AG10803 (cell line): Measurements from ENCODE around the gene ITGB3BP.
A peak's percentile ranks its signal among the peaks of the same experiment; 100 is the strongest.

Source experiments
- DNase-seq: peaks from one replicate; pipeline ENCODE4 v3.0.0; 2010; ENCODE audit warnings: low read depth
- H3K4me3 ChIP-seq: 2 replicates; pipeline ENCODE4 v1.5.1; 2011; ENCODE audit warnings: mild to moderate bottlenecking, low read length, control low read depth
- TF ChIP-seq, protein P1 (sequence below): conservative IDR thresholded peaks from 2 replicates; pipeline ENCODE4 v1.5.1; 2011; ENCODE audit warnings: mild to moderate bottlenecking, low read length, control low read depth, inconsistent platforms

The ITGB3BP gene

DNA sequence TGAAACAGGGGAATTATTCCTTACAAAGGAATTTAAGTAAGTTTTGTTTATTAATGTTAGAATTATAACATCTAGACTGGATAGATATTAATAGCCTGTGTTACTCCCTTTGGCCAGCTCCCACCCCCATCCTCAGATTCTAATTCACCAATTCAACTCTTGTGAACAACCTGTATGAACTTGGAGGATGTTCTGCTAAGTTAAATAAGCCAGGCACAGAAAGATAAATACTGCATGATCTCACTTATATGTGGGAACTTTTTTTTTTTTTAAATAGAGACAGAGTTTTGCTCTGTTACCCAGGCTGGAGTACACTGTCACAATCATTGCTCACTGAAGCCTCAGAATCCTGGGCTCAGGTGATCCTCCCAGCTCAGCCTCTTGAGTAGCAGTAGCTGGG is 32.5 kb upstream of the ITGB3BP start:
- TF ChIP-seq, protein P1, sequence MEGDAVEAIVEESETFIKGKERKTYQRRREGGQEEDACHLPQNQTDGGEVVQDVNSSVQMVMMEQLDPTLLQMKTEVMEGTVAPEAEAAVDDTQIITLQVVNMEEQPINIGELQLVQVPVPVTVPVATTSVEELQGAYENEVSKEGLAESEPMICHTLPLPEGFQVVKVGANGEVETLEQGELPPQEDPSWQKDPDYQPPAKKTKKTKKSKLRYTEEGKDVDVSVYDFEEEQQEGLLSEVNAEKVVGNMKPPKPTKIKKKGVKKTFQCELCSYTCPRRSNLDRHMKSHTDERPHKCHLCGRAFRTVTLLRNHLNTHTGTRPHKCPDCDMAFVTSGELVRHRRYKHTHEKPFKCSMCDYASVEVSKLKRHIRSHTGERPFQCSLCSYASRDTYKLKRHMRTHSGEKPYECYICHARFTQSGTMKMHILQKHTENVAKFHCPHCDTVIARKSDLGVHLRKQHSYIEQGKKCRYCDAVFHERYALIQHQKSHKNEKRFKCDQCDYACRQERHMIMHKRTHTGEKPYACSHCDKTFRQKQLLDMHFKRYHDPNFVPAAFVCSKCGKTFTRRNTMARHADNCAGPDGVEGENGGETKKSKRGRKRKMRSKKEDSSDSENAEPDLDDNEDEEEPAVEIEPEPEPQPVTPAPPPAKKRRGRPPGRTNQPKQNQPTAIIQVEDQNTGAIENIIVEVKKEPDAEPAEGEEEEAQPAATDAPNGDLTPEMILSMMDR: no peak
- no peak overlapping the region for H3K4me3 ChIP-seq
- no peak for DNase-seq

DNA sequence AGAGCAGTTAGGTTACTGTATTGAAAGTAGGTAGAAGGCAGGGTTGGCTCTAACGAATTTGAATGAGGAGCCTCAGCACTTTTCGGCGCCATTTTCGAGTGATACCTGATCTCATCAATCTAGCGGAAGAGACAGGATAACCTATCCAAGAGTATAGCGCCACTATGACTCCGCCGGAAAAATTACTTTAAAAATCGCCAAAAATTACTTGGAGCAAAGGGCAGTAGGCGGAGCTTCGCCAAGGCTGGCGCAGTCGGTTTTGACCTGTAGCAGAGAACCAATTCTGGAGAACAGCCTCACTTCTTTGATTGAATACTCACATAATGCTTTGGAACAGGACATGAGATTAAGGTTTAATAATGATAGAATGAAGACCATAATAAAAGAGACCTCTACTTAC is 25.9 kb upstream of the ITGB3BP start:
- H3K4me3 ChIP-seq: no peak overlapping the region
- no peak for DNase-seq
- TF ChIP-seq, protein P1: no peak

DNA sequence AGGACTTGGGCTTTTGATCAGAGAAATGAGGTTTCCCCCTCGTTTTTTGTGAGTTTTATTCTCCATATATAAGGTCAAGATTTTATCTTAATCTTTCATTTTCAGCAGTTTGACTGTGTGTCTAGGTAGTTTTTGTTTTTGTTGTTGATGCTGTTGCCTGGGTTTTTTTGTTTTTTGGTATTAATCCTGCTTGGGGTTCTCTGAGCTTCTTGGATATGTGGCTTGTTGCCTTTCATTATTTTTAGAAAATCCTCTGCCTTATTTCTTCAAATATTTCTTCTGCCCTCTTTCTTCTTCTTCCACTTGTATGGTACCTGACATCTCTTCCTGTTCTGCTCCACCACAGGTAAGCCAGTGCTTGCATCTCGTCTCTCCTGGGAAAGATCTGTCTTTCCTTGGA is 25.3 kb upstream of the ITGB3BP start:
- H3K4me3 ChIP-seq: no peak overlapping the region
- no peak for DNase-seq
- TF ChIP-seq, protein P1: no peak

DNA sequence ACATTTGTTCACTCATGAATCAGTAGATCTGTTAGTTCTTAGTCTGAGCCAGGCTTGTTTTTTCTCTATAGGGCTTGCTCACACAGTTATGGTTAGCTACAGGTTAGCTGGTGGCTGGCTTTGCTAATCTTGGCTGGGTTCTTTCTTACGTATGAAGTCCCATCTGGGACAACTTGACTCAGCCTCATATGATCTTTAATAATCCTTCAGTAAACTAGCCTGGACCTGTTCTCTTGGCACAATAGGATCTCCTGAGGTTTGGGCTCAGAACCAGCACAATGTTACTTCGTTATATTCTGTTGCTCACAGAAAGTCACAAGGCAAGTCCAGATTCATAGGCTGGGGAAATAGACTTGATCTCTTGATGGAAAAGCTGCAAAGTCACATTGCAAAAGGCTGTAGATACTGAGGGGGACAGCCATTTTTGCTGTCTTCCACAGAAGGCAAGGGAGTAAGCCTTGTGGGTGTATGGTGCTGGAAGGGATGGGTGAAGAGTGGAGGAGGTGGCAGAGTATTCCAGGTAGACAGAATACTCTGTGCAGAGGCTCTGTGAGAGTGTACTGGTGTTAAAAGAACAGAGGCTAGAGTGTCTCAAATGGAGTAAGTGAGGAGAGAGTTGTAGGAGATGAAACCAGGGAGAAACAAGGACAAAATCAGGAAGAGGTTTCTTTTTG is 24.7 kb upstream of the ITGB3BP start:
- H3K4me3 ChIP-seq: no peak overlapping the region
- TF ChIP-seq, protein P1: no peak
- peak; percentile 47 for DNase-seq

DNA sequence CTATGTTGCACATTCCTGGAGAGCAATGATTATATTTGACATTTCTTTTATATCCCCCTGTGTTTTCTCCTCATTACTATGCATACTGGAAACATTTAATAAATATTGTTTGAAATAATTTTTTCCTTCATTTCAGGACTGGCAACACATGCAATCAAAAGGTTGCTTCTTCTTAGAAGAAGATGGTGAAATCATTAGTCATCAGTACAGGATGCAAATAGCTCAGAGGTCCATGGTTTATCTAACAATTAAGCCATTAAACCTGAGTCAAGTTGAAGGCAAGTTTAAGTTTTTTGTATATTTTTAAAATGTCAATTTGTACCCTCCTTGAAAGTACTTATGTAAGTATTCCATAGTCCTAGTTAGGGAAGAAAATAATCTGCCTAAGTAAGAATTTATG is 22.8 kb upstream of the ITGB3BP start:
- TF ChIP-seq, protein P1: no peak
- H3K4me3 ChIP-seq: no peak overlapping the region
- peak; percentile 41 for DNase-seq

DNA sequence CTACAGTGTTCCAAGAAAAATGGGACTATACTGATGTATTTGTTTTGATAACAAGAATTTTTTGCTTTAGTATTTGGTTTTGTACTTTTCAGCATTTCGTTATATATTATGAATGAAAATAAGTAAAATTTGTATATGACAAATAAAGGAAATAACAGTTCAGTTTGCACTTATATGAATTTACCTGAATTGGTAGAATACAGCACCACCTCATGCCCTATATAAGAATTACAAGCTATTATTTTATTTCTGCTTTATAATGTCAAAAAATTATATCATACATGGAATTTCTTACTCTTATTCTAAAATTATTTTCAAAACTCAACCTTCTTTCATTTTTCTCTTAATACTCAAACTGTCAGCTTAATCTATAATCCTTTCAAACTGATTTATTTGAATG is 14.9 kb upstream of the ITGB3BP start:
- DNase-seq: peak; percentile 11
- TF ChIP-seq, protein P1: peak; percentile 52
- no peak overlapping the region for H3K4me3 ChIP-seq

DNA sequence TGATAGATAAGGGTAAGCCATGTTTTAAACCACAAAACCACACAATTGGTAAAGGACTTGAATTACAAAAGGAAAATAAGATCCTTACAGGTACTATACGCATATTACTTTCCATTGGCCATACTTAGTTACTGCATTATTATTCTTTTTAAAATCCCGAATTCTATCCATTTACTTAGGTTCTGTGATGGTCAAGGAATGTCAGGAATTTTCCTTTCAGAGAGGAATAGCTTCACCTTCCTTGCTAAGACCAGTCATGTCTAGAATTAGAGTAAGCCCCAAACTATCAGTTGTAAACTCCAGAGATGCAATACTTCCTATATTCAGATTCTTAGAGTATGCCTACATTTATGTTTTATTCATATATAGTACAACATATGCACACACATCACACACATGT is 14.0 kb upstream of the ITGB3BP start:
- H3K4me3 ChIP-seq: no peak overlapping the region
- DNase-seq: no peak
- TF ChIP-seq, protein P1: no peak
